ENCODE data around the gene OMP. TPM values are rescaled to one million over a fixed set of nuclear protein-coding genes. Genes with fewer than 3 reads are reported as not detected.

The OMP gene, protein sequence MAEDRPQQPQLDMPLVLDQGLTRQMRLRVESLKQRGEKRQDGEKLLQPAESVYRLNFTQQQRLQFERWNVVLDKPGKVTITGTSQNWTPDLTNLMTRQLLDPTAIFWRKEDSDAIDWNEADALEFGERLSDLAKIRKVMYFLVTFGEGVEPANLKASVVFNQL
- total RNA-seq: 0.88 TPM in 1 of 2 replicates, not detected in the other

DNA sequence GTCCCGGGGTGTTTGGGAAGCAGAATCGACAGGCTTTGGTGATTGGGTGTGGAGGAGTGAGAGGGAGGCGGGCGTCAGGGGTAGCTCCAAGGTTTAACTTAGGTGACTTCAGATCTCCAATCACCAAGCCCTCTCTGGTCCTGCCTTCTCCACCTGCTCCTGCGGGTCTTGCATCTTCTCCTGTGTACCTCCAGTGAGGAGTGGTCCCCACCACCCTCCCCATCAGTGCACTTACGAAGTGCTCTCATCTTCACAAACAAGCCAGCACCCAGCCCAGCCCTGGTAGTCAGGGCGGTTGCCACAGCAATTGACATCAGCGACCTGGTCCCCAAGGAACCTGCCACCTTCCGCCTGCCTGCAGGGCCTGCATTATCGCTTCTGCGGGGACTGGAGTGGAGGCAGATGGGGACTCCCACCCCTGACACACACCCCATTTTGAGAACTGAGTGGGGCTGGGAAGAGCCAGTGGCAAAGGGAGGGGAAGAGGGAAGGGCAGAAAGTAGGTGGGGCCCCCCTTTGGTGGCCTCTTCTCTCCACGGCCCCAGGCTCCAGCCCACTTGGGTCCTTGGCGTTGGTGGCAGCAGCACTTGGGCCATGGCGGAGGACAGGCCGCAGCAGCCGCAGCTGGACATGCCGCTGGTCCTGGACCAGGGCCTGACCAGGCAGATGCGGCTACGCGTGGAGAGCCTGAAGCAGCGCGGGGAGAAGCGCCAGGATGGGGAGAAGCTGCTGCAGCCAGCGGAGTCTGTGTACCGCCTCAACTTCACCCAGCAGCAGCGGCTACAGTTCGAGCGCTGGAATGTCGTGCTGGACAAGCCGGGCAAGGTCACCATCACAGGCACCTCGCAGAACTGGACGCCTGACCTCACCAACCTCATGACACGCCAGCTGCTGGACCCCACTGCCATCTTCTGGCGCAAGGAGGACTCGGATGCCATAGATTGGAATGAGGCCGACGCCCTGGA lies at the start of gene OMP:
Gene OMP (plus strand): TSS at position 595 of the 965 bp plus-strand sequence. CDS start 0 bp downstream, at position 595.
- DNase-seq (ENCODE audit: insufficient read length, low spot score, missing footprints): peak; percentile 77
- Histone ChIP-seq H3K4me2 (ENCODE audit: insufficient read depth, low read length) (no peak within 1 kb of the TSS), H3K4me1 (ENCODE audit: insufficient read depth, low read length) (peaks cover 4% of the 10 kb centered on the region), H3K79me2 (ENCODE audit: insufficient read depth, low read length) (no peaks in the 10 kb centered on the region), H4K20me1 (ENCODE audit: insufficient read depth, low read length) (peaks cover 5% of the 10 kb centered on the region), H3K4me3 (ENCODE audit: insufficient read depth, low read length) (no peak within 1 kb of the TSS), H3K27me3 (ENCODE audit: insufficient read depth, low read length) (no peaks in the 10 kb centered on the region), H3K27ac (ENCODE audit: low read depth, low read length) (no peak within 1 kb of the TSS), H3K9me3 (ENCODE audit: low read depth, low read length) (no peaks in the 10 kb centered on the region), H3K36me3 (ENCODE audit: insufficient read depth, low read length) (no peaks in the 10 kb centered on the region), H2AFZ (ENCODE audit: low read length) (no peak within 1 kb of the TSS)
- TF ChIP-seq, protein P1, sequence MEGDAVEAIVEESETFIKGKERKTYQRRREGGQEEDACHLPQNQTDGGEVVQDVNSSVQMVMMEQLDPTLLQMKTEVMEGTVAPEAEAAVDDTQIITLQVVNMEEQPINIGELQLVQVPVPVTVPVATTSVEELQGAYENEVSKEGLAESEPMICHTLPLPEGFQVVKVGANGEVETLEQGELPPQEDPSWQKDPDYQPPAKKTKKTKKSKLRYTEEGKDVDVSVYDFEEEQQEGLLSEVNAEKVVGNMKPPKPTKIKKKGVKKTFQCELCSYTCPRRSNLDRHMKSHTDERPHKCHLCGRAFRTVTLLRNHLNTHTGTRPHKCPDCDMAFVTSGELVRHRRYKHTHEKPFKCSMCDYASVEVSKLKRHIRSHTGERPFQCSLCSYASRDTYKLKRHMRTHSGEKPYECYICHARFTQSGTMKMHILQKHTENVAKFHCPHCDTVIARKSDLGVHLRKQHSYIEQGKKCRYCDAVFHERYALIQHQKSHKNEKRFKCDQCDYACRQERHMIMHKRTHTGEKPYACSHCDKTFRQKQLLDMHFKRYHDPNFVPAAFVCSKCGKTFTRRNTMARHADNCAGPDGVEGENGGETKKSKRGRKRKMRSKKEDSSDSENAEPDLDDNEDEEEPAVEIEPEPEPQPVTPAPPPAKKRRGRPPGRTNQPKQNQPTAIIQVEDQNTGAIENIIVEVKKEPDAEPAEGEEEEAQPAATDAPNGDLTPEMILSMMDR (IDR thresholded peaks at IDR 0.05; ENCODE audit: extremely low read depth, low read depth, low read length): no peak

DNA sequence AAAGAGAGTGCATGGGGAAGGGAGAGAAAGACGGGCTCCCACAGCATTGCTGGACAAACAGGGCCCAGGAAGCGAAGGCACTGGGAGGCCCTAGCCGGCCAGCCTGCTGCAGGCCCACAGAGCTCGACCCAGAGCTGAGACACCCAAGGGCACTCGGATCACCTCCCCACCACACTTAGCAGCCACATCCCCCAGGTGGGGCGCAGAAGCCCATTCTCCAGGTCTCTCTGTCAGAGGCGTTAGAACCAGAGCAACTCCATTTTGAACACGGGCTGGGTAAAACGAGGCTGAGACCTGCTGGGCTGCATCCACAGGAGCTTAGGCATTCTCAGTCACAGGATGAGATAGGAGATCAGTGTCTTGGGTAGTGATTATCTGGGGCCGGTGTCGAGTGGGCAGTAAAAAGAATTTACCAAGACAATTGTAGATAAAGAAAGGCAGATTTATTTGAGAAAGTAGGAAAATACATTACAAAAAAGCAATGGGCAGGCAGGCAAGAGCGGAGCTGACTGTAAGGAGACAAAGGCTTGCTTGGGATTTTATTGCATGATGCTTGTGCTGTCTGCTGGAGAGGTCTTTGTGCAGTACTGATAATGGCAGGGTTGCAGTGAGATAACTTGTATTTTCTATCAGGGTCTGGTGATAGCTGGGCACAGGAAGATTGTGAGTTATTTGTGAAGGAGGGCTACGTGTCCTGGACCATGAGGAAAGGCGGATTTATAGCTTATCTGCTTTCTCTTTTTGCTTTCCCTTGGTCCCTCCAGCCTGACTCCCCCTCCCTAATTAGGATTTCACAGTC lies 49.2 kb upstream of the OMP start:
- H2AFZ ChIP-seq (ENCODE audit: low read length): no peak overlapping the region
- no peak overlapping the region for H3K4me3 ChIP-seq (ENCODE audit: insufficient read depth, low read length)
- no peaks in the 10 kb centered on the region for H3K79me2 ChIP-seq (ENCODE audit: insufficient read depth, low read length)

DNA sequence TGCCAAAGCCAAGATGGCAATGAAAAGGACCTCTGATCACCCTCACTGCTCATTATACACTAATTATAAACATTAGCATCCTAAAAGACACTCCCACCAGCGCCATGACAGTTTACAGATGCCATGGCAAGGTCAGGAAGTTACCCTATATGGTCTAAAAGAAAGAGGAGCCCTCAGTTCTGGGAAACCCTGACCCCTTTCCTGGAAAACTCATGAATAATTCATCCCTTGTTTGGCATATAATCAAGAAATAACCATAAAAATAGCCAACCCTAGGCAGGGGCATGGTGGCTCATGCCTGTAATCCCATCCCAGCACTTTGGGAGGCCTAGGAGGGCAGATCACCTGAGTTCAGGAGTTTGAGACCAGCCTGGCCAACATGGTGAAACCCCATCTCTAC lies 48.6 kb upstream of the OMP start:
- H3K27ac ChIP-seq (ENCODE audit: low read depth, low read length): no peak overlapping the region
- peaks cover 5% of the 10 kb centered on the region for H3K27me3 ChIP-seq (ENCODE audit: insufficient read depth, low read length)
- no peaks in the 10 kb centered on the region for H3K9me3 ChIP-seq (ENCODE audit: low read depth, low read length)
- H3K79me2 ChIP-seq (ENCODE audit: insufficient read depth, low read length): no peaks in the 10 kb centered on the region
- DNase-seq (ENCODE audit: insufficient read length, low spot score, missing footprints): no peak
- no peaks in the 10 kb centered on the region for H4K20me1 ChIP-seq (ENCODE audit: insufficient read depth, low read length)
- H3K4me2 ChIP-seq (ENCODE audit: insufficient read depth, low read length): no peak overlapping the region
- TF ChIP-seq, protein P1 (IDR thresholded peaks at IDR 0.05; ENCODE audit: extremely low read depth, low read depth, low read length): no peak
- no peaks in the 10 kb centered on the region for H3K4me1 ChIP-seq (ENCODE audit: insufficient read depth, low read length)
- H3K4me3 ChIP-seq (ENCODE audit: insufficient read depth, low read length): no peak overlapping the region
- H3K36me3 ChIP-seq (ENCODE audit: insufficient read depth, low read length): no peaks in the 10 kb centered on the region
- no peak overlapping the region for H2AFZ ChIP-seq (ENCODE audit: low read length)

More for the DNA sequence above, 49.2 kb upstream of the OMP start:
- DNase-seq (ENCODE audit: insufficient read length, low spot score, missing footprints): no peak
- peaks cover under 1% of the 10 kb centered on the region for H3K27me3 ChIP-seq (ENCODE audit: insufficient read depth, low read length)
- TF ChIP-seq, protein P1 (IDR thresholded peaks at IDR 0.05; ENCODE audit: extremely low read depth, low read depth, low read length): no peak
- H3K4me2 ChIP-seq (ENCODE audit: insufficient read depth, low read length): no peak overlapping the region
- no peaks in the 10 kb centered on the region for H3K36me3 ChIP-seq (ENCODE audit: insufficient read depth, low read length)
- H3K9me3 ChIP-seq (ENCODE audit: low read depth, low read length): no peaks in the 10 kb centered on the region
- H3K4me1 ChIP-seq (ENCODE audit: insufficient read depth, low read length): no peaks in the 10 kb centered on the region
- no peak overlapping the region for H3K27ac ChIP-seq (ENCODE audit: low read depth, low read length)
- no peaks in the 10 kb centered on the region for H4K20me1 ChIP-seq (ENCODE audit: insufficient read depth, low read length)

Data from osteoblast (primary cell).